ENCODE measurements around the gene LIPM.
"Not testable (repeated sequence)": the region's sequence is repeated elsewhere in the genome, so short reads cannot be mapped to it uniquely, and the experiment has no call there.

Gene LIPM

DNA sequence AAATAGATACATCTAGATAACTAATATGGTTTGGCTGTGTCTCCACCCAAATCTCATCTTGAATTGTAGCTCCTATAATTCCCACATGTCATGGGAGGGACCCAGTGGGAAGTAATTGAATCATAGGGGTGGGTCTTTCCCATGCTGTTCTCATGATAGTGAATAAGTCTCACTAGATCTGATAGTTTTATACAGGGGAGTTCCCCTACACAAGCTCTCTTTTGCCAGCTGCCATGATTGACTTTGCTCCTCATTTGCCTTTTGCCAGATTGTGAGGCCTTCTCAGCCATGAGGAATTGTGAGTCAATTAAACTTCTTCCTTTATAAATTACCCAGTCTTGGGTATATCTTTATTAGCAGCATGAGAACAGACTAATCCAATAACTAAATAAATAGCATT, 35.1 kb downstream of the LIPM start:
- DNase-seq (ENCODE audit: low read depth in 4 of 4, low spot score in 1 of 4), result not testable (repeated sequence)

DNA sequence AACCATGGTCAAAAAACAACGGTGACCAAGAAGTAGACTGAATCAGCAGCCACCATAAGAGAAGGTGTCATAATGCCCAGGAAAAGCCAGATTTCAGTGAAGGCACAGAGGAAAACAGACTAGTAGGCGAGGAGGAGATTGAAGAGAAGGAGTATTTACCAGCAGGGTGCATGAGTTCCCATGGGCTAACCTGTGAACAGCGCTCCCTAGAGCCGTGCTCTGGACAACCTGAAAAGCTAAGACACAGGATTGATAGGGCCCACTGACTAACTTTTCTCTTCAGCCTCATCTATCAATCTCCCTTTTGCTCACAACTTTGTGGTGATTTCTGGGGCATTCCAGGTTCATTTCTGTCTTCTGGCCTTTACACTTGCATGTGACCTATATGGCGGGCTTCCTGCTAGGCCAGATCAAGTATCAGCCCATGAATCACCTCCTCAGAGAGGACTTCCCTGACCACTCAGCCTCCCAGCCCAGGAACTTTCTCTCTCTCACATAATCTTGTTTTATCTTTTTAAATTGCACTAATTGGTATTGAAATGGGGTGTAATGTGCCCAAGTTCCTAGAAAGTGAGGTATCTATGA, 36.3 kb downstream of the LIPM start:
- DNase-seq (ENCODE audit: low read depth in 4 of 4, low spot score in 1 of 4), result no peak

DNA sequence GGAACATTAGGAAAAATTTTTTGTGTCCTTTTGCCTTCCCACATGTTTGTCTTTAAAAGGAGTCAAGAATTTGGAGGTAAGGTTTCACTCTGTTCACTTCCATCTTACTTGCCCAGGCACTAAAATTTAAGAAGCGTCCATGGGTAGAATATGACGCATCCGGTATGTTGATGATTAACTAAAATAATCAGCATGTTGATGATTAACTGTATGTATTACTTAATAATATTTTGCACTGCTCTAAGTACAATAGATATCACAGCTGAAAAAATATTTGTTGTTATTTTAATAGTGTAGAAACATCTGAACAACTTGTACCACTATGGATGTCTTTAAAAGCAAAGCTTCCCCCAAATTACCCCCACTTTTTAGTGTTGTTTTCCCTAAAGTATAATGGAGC, 37.6 kb downstream of the LIPM start:
- no peak for DNase-seq (ENCODE audit: low read depth in 4 of 4, low spot score in 1 of 4)

DNA sequence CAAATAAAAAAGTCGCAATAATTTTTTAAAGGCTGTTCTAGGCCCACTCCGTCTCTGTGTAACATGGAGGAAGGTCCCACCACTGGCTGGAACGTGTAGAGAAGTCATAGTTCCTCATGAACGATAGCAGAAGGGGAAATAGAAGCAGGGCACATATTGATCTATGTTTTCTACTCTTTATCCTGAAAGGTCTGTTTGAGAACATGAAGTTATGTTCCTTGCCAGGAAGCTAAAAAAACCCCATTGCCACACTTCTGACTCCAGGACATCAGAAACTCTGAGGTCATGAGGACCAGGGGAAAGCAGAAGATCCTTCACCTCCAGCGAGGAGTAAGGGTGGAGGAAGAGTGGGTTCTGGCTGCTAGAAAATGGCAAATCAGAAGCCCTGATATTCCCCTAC, 38.4 kb downstream of the LIPM start:
- no peak for DNase-seq (ENCODE audit: low read depth in 4 of 4, low spot score in 1 of 4)

DNA sequence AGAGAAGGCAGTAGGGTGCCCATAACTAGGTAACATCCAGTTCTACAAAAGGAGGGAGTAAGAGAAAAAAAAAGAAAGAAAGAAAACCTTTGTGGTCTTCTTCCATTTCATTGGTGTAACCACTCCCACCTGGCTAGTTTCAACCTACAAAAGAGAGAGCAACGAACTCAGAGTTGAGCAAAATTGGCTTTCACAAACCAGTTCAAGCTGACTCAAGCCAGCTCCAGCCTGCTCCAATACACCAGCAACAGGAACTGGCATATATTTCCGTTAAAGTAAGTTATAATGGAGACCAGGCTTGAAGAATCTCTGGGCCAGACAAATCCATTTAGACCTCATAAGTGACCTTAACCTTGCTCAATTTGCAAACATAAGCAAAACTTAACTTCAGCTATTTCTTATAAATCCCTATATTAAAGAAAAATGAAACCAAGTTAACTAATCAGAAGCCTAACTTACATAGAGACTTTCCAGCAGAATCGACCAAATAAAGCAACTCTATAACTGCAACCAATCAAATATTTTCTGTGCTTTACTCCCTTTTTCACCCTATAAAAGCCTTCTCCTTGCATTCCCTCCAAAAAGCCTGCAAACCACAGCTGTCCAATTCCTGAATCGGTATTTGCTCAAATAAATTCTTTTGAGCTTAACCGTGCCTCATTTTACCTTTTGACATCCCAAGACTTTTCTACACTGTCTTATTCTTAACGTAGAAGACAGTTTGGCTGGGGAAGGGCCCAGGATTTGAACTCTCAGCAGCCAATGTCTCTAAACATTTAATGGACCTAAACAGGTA, 39.0 kb downstream of the LIPM start:
- DNase-seq (ENCODE audit: low read depth in 4 of 4, low spot score in 1 of 4), result no peak

DNA sequence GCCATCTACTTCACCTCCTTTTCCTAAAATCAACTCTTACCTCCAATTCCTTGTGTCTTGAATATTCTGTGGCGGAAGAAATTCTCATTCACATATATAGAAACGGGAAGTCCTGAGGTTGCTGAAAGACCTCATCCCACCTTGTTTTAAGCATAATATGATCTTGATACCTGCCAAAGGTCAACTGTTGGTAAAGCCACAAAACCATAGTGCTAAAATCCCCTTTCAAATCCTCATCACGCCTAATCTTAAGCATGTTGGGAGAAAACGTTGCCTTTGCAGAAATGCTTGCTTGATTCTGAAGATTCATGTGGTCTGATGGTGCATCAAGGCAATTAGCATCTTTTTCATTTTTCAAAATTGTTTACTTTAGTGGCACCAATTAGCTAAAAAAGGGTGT, 40.6 kb downstream of the LIPM start:
- DNase-seq (ENCODE audit: low read depth in 4 of 4, low spot score in 1 of 4), result no peak

DNA sequence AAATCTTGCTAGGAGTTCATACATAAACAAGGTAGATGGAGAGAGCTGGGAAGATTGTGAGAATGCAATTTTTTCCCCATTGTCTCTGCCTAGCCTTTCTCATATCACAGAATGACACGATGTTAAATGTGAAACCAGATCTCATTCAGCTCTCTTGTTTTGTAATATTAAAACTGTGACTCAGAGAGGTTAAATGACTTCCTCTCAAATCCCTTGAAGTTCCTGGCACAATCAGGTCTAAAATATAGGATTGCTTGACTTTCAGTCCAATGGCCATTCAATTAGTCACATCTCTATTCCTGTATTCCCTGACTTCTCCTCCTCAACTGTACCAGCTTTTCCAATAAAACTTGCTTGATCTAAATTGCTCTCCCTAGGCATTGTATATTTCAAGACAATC, 46.0 kb downstream of the LIPM start:
- DNase-seq (ENCODE audit: low read depth in 4 of 4, low spot score in 1 of 4), result no peak

DNA sequence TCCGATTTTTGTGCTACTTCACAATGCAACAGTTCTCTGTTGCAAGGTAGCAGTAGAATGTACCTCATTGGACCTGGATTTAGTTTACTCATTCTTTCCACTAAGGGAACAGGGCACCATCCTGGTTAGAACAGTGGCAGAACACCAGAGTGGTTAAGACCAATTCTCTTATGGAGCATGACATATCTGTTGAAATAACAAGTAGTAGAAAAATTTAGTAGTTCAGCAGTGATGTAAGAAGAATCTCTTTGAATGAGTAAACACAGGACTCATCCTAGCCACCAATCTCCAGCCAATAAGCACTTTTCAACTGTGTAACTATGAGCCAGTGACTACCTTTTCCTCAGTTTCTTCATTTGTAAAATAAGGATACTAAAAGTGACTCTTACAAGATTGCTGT, 46.7 kb downstream of the LIPM start:
- no peak for DNase-seq (ENCODE audit: low read depth in 4 of 4, low spot score in 1 of 4)

DNA sequence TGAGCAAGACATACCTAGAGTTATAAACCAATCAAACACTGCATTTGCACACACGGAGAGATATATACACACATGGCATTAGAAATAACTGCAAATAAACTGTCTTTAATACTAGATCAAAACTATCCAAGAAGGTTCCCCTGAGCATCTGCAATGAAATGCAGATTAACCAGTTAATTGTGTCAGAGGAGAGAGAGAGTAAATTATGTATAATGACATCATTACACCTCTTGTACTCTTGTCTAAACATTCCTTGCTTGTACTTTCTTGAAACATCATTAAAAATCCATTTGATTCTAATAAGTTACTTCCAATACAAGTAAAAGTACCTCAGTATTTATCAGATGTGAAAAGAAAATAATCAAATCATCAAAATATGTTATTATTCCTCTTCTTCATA, 48.2 kb downstream of the LIPM start:
- no peak for DNase-seq (ENCODE audit: low read depth in 4 of 4, low spot score in 1 of 4)

DNA sequence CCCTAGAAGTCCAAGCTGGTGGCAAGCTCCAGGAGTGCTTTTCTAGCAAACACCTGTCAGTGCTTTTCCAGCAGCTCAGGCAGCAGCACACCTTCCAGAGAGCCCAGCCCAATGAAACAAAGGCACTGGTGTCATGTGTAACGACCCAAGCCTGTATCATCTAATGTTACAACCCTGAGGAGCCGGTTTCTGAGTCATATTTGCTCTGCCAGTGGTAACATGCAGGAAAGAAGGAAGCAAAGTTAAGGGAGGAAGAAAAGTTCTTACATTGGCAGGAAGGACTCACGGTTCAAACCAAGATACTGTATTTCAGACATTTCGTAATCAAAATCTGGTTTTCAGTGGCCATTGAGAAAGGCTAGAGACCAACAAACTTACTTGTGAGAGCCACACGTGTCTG, 49.2 kb downstream of the LIPM start, which contains the start of gene ANKRD22:
ANKRD22 (minus strand) TSS at position 139 of the 400 bp plus-strand sequence. CDS start 237 bp downstream, outside the sequence.
- no peak for DNase-seq (ENCODE audit: low read depth in 4 of 4, low spot score in 1 of 4)

DNA sequence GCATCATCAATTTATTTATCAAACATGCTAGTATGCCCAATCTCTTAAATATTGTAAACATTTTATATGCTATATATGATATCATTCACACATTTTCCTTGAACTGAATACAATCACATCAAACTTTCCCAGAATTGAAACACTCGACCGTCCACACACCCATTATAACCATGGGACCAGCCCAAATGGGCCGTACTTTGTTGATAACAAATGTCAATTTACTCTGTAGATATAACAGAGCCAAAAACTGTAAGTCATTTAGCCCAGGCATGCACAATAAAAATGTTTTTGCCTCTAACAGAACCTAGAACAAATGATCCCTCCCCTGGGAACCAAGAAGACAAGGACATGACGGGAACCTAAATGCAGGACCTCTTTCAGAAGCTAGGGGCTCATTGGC, 49.8 kb downstream of the LIPM start:
- DNase-seq (ENCODE audit: low read depth in 4 of 4, low spot score in 1 of 4), result no peak

DNA sequence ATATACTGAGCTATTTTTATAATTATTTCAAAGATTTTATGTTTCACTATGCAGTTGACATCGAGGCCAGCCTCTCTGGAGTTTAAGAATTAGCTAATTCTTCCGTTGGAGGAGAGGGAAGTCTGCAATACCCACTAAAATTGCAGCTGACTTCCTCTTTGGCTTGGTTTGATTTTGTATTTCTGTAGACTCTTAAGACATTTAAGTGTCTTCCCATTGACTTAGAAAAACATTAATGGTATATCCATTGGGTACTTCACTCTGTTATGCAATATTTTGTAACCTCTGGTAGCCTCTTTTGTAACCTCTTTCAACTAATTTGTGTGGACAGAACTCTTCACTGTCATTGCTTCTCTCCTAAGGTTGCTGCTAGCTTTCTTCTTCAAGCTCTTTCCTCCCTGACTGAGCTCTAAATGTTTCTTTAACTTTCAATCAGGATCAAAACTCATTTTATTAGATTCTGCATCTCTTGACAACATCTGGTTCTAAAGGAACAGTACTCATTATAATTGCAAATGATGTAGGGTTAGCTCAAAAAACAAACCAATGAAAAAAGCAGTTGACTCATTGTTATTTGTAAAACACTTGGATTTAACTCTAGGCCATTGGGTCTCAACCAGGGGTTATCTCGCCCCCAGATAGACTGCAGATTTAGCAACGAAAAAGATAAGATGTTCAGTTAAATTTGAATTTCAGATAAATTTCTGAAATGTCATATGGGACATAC, 50.8 kb downstream of the LIPM start:
- no peak for DNase-seq (ENCODE audit: low read depth in 4 of 4, low spot score in 1 of 4)

DNA sequence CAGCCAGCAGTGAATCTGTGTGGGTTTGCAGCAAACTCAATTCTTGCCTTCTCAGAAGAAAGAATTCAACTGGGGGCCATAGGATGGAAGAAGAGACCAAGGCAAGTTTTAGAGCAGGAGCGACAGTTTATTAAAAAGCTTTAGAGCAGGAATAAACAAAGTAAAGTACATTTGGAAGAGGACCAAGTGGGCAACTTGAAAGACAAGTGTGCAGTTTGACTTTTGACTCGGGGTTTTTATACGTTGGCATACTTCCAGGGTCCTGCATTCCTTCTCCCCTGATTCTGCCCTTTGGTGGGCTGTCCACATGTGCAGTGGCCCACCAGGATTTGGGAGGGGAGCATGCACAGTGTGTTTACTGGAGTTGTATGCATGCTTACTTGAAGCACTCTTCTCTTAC, 52.2 kb downstream of the LIPM start:
- no peak for DNase-seq (ENCODE audit: low read depth in 4 of 4, low spot score in 1 of 4)

DNA sequence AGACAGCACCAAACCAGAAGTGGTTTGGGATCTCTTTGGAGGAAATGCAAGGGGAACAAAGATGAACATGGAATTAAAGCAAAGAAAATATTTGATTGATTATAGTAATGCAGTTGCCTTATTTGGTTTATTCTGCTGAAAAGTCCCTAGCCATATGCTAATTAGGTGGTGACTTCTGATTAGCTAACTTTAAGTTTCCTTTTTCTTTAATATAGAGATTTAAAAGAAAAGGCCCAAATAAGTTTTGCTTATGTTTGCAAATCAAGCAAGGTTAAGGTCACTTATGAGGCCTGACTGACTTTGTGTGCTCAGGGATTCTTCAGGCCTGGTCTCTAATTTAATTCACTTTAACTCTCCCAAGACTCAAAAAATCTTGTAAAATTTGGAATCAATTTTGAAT, 55.3 kb downstream of the LIPM start:
- DNase-seq (ENCODE audit: low read depth in 4 of 4, low spot score in 1 of 4), result no peak

DNA sequence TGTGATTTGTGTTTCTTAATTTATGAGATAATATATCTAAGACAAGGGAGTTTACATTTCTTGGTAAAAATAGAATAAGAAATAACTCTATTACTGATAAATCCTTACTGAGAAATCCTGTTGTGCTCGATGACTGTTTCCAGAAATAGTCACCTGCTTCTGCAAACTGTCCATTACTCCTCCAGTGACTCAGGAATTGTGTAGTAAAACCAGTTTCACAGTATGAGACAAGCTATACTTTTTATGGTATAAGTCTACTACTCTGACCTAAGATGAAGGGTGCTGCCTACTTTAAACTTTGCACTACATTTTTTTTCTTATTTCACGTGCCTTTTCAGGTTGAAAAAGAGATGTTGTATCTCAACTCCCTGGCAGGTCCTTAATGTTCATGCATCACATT, 56.0 kb downstream of the LIPM start:
- no peak for DNase-seq (ENCODE audit: low read depth in 4 of 4, low spot score in 1 of 4)

DNA sequence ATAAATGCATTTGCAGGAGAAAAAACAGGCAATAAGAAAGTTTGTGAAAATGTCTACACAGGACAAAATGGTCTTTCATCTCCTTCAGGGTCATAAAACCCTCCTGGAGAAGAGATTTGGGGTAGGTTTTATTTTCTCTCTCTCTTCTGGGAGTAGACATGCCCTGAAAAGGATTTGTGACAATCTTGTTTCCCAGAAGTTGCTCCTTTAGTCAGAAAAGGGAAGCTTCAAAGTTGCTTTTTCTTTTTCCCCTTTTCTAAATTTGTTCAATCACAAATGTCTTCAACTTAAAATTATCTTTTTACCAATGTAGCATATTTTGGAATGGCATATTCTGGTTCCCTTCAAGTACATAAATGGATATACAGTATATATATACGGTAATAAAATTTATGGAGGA, 58.5 kb downstream of the LIPM start:
- no peak for DNase-seq (ENCODE audit: low read depth in 4 of 4, low spot score in 1 of 4)

DNA sequence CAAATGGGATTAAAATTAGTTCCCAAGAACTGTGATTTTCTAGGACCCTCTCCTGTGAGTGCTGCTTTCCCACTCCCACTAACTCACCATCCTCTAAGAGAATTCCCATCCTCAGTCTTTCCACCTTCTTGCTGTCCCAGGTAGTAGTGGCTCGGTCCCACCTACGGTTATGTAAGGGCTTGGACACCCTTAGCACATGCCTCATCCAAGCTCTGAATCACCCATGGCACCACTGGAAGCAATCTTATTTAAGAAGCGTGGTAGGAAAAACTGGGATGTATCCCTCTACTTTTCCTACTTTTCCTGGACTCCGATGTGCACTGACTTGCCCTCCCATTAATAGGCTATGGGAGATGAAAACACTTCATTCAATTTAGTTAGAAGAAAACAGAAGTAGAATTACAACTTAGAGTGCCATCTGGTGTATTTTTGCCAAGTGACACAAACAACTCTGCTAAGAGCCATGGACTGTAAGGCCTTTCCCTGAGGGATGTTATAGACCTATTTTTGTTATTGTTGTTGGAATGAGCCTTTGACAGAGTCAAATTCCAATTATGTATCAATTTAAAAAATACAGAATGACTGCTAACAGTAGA, 62.8 kb downstream of the LIPM start:
- DNase-seq (ENCODE audit: low read depth in 4 of 4, low spot score in 1 of 4), result no peak

DNA sequence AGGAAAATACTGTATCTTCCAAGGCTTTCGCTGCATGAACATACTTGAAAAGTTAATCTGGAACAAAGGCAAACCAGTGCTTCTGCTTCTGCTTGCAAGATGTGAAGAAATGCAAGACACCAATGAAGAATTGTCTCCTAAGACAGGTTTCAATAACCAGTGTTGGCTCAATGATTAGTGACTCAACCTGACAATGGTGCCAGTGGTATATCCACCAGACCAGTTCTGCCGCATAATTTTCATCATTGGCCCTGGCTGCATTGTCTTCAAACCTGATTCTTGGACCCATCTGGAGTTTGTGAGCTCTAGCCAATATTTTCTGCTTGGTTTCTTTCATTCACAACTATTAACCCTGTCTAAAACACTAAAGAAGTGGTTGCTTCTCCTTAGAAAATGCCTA, 63.9 kb downstream of the LIPM start:
- DNase-seq (ENCODE audit: low read depth in 4 of 4, low spot score in 1 of 4), result no peak

DNA sequence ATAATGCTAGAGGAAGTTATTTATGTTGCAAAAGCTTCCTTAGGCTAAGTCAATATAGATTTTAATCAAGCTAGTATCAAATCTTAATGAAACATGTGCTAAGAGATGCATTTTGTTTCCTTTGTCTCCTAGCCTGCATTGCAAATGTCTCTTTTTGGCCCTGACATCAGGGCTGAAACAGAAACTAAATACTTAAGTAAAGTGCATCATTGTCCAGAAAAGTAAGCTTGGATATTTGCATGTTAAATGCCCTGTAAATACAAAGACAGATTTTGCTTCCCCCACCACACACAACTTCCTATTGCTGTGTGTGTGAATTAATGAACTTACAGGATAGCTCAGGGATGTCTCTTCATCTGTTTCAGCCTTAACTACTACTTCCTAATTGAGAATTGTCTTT, 67.6 kb downstream of the LIPM start:
- no peak for DNase-seq (ENCODE audit: low read depth in 4 of 4, low spot score in 1 of 4)
